ENCODE measurements around the gene NEAT1.
"Not testable (repeated sequence)": the region's sequence is repeated elsewhere in the genome, so short reads cannot be mapped to it uniquely, and the experiment has no call there.

The NEAT1 gene

DNA sequence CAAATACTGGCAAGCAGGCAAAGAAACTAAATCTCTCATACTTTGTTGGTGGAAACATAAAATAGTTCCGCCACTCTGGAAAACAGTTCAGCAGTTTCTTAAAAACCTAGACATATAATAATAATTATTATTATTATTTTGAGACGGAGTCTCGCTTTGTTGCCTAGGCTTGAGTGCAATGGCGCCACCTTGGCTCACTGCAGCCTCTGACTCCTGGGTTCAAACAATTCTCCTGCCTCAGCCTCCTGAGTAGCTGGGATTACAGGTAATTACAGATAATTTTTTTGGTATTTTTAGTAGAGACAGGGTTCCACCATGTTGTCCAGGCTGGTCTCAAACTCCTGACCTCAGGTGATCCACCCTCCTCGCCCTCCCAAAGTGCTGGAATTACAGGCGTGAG is 44.7 kb downstream of the NEAT1 start:
- H3K27me3 Mint-ChIP-seq, DNase-seq, H3K4me3 Mint-ChIP-seq, H3K27ac Mint-ChIP-seq, H3K36me3 Mint-ChIP-seq, H3K9me3 Mint-ChIP-seq: not testable (repeated sequence)
- peaks cover 22% of the 10 kb centered on the region for H3K4me1 Mint-ChIP-seq
- CTCF ChIA-PET = interaction anchor here (2.3 to 10.1 kb wide), 2 partner anchors 30 to 51 kb away, joined by 5 to 146 read pairs; no protein-coding TSS in a partner anchor

DNA sequence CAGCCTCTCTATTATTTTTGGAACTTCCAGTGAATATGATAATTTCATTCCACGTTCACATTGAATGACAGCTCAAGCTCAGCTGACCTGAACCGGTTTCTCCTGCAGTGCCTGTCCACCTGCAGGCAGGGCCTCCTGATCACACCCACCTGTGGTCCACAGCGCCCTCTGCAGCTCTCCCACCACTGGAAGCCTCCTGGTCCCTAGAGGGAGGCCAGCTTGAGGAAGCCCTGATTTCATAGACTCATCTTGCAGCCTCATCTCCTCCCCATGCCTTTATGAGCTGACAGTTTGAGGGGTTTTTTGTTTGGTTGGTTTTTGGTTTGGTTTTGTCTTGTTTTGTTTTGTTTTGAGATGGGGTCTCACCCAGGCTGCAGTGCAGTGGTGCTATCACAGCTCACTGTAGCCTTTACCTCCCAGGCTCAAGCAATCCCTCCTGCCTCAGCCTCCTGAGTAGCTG is 46.3 kb downstream of the NEAT1 start:
- peaks cover 24% of the 10 kb centered on the region for H3K4me1 Mint-ChIP-seq
- DNase-seq = peak; percentile 83
- H3K27me3 Mint-ChIP-seq = peaks cover 10% of the 10 kb centered on the region
- CTCF ChIA-PET = interaction anchor here (0.6 to 10.1 kb wide), 22 partner anchors 8 to 355 kb away, joined by 3 to 146 read pairs (median 4); partner anchors contain the start of genes FRMD8, MALAT1, NEAT1 and SLC25A45
- H3K36me3 Mint-ChIP-seq = no peaks in the 10 kb centered on the region
- H3K9me3 Mint-ChIP-seq = no peaks in the 10 kb centered on the region
- no peak overlapping the region for H3K27ac Mint-ChIP-seq
- H3K4me3 Mint-ChIP-seq = no peak overlapping the region

DNA sequence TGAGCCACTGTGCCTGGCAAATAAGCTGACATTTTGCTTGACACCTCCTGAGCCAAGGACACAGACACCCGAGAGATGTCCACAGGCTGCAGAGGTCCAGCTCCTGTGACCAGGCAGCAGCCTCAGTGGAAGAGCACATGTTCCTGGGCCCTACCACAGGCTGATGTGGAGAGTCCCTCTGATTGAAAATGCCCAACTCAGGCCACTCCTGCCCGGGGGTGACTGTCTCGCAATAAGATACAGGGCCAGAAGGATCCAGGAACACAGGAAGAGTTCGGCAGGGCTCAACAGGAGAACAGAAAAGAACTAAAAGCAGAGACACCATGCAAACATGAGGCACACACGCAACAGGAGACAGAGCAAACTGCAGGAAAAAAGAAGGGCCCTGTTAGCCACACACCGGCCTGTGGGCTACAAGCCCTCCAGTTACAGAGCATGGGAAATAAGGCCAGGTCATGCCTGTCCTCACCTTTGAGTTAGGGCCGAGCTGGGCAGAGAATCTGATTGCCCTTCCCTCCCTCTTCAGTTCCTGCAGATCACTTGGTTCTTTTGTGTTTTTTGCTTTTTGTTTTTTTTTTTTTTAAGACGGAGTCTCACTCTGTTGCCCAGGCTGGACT is 47.9 kb downstream of the NEAT1 start:
- peaks cover 28% of the 10 kb centered on the region for H3K4me1 Mint-ChIP-seq
- H3K36me3 Mint-ChIP-seq = no peaks in the 10 kb centered on the region
- CTCF ChIA-PET = interaction anchor here (1.4 to 10.1 kb wide), 4 partner anchors 9 to 104 kb away, joined by 3 to 146 read pairs (median 16); partner anchors contain the start of gene MALAT1
- H3K27ac Mint-ChIP-seq = peak overlapping the region; percentile 2
- no peaks in the 10 kb centered on the region for H3K9me3 Mint-ChIP-seq
- DNase-seq = no peak
- H3K4me3 Mint-ChIP-seq = no peak overlapping the region
- peaks cover 3% of the 10 kb centered on the region for H3K27me3 Mint-ChIP-seq

DNA sequence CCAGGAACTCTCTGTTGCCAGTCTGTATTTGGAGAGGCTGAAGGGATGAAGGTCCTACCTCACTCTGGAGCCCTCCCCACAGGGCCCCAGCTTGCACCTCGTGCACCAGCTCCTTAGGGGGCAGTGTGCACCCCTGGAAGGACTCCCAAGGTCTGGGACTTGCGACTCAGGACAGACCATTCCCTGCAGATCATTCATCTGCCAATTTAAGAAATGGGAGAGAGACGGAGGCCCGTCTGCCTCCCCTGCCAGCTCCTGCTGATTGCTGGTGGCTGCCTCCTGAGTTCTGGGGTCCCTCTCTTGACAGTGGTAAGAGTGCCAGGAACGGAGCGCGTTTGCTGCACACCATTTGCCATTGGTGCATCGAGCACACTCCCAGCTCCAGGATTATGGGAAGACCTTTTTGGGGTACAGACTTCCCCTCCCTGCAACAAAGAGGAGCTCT is 48.9 kb downstream of the NEAT1 start:
- CTCF ChIA-PET = interaction anchor here (0.7 to 10.1 kb wide), 14 partner anchors 10 to 105 kb away, joined by 3 to 146 read pairs (median 4); partner anchors contain the start of genes MALAT1 and SLC25A45
- Mint-ChIP-seq H3K9me3 (no peaks in the 10 kb centered on the region), H3K4me1 (peaks cover 33% of the 10 kb centered on the region), H3K36me3 (no peaks in the 10 kb centered on the region), H3K27me3 (no peaks in the 10 kb centered on the region), H3K4me3 (no peak overlapping the region), H3K27ac (peak overlapping the region; percentile 95)
- DNase-seq = peak; percentile 41

DNA sequence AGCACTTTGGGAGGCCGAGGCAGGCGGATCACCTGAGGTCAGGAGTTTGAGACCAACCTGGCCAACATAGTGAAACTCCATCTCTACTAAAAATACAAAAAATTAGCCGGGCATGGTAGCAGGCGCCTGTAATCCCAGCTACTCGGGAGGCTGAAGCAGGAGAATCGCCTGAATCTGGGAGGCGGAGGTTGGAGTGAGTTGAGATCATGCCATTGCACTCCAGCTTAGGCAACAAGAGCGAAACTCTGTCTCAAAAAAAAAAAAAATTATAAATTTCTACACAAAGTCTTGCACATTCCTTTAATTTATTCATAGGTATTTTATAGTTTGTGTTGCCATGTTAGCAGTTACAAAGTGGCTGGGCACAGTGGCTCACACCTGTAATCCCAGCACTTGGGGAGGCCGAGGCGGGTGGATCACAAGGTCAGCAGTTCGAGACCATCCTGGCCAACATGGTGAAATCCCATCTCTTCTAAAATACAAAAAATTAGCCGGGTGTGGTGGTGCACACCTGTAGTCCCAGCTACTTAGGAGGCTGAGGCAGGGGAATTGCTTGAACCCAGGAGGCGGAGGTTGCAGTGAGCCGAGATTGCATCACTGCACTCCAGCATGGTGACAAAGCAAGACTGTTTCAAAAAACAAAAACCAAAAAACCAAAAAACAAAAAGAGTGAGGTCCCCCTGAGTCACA is 50.1 kb downstream of the NEAT1 start:
- H3K9me3 Mint-ChIP-seq, H3K4me3 Mint-ChIP-seq: not testable (repeated sequence)
- CTCF ChIA-PET = interaction anchor here (1.1 to 10.1 kb wide), 7 partner anchors 8 to 56 kb away, joined by 3 to 146 read pairs (median 10); partner anchors contain the start of gene MALAT1

DNA sequence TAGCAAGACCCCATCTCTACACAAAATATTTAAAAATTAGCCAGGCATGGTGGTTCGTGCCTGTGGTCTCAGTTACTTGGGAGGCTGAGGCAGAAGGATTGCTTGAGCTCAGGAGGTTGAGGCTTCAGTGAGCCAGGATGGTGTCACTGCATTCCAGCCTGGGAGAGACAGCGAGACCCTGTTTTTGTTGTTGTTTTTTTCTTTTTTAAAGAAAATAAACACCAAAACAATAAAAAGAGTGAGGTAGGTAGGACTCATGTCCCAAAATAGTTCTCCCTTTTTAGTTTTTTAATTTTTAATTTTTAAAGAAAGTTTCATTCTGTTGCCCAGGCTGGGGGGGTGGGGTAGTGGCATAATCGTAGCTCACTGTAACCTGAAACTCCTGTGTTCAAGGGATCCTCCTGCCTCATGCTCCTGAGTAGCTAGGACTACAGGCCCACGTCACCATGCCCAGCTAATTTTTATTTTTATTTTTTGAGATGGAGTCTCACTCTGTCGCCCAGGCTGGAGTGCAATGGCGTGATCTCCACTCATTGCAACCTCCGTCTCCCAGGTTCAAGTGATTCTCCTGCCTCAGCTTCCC is 50.8 kb downstream of the NEAT1 start:
- H3K36me3 Mint-ChIP-seq = peaks cover 2% of the 10 kb centered on the region
- H3K9me3 Mint-ChIP-seq = no peaks in the 10 kb centered on the region
- peaks cover 39% of the 10 kb centered on the region for H3K4me1 Mint-ChIP-seq
- no peaks in the 10 kb centered on the region for H3K27me3 Mint-ChIP-seq
- no peak overlapping the region for H3K4me3 Mint-ChIP-seq
- no peak for DNase-seq
- CTCF ChIA-PET = interaction anchor here (1.1 to 10.1 kb wide), 3 partner anchors 9 to 57 kb away, joined by 3 to 146 read pairs (median 21); partner anchors contain the start of gene MALAT1
- H3K27ac Mint-ChIP-seq = no peak overlapping the region

More for the DNA sequence above, 50.1 kb downstream of the NEAT1 start:
- Mint-ChIP-seq H3K4me1 (peaks cover 39% of the 10 kb centered on the region), H3K27ac (peak overlapping the region; percentile 95)
- not testable (repeated sequence) for H3K36me3 Mint-ChIP-seq, H3K27me3 Mint-ChIP-seq, DNase-seq

DNA sequence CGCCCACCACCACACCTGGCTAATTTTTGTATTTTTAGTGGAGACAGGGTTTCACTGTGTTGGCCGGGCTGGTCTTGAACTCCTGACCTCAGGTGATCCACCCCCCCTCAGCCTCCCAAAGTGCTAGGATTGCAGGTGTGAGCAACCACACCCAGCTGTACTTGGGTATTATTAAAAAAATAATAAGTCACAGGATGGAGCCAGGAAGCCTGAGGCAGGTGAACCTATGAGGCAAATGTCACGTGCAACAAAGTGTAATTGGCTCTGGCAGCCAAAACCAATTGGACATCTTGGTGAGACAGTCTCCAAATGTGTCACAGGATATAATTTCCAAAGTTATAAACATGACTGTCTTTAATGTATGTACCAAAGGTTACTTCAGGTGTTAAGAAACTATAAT is 52.3 kb downstream of the NEAT1 start:
- Mint-ChIP-seq H3K4me1 (peaks cover 41% of the 10 kb centered on the region), H3K27ac (no peak overlapping the region)
- CTCF ChIA-PET = no interaction called here

DNA sequence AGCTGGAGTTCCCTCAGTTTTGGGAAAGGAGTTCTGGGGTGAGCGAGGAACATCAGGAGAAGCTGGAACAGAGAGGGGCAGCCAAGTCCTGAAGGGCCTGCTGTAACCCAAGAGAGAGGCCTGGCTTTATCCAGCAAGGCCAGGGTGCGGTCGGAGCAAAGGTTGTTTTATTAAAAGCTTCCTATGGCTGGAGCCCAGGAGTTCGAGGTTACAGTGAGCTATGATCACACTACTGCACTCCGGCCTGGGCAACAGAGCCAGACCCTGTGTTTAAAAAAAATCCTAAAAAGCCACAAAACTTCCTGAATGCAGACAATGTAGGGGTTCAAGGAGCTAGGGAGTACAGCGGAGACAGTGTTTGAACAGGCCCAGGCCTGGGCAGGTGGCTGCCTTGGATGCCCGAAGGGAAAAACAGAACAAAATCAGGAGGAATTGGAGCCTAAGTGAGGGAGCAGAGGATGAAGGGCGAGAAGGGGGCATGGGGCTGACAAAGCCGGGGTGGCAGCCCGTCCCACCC is 54.1 kb downstream of the NEAT1 start:
- H3K4me1 Mint-ChIP-seq = peaks cover 32% of the 10 kb centered on the region
- no peaks in the 10 kb centered on the region for H3K9me3 Mint-ChIP-seq
- peaks cover 2% of the 10 kb centered on the region for H3K36me3 Mint-ChIP-seq
- no peak for DNase-seq
- peak overlapping the region; percentile 95 for H3K4me3 Mint-ChIP-seq
- H3K27ac Mint-ChIP-seq = peak overlapping the region; percentile 96
- peaks cover 7% of the 10 kb centered on the region for H3K27me3 Mint-ChIP-seq
- CTCF ChIA-PET = interaction anchor here (0.7 to 4.8 kb wide), 6 partner anchors 21 to 59 kb away, joined by 3 to 36 read pairs (median 4); partner anchors contain the start of gene MALAT1

More for the DNA sequence above, 52.3 kb downstream of the NEAT1 start:
- Mint-ChIP-seq H3K36me3 (peaks cover 2% of the 10 kb centered on the region), H3K4me3 (no peak overlapping the region), H3K9me3 (no peaks in the 10 kb centered on the region), H3K27me3 (peaks cover 4% of the 10 kb centered on the region)
- DNase-seq = no peak

DNA sequence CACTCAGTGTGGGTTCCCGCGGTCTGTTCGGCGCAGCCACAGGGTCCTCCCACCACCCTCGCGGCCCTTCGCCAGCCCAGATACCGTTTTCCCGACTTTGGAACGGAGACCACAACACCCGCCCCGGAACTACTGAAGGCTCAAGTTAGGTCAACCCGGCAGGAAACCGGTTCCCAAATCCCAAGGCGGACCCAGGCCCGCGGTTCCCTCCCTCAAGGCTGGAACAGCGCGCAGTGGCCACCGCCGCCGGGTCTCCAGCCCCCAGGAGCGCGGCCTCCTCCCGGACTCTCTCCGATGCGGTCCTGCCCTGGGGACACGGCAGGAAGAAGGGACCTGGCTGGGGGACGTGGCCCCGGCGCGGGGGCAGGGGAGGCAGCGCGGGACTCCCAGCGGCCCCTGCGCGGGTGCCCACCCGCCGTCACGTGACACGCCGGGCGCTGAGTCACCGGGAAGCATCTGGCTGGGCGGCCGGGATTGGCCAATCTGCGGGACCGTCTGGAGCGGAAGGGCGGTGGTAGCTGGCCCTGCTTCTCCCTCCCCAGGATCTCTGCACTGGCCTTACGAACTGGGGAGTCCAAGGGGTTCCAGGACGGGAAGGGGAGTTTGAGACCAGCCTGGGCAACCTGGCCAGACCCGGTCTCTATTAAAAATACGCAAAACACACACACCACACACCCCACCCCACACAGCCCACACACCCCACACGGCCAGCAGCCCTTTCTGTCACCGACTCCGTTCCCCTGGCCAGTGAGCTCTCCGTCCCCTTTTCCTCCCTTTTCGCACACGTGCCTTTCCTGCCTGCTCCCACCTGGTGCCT is 54.8 kb downstream of the NEAT1 start:
- peaks cover 2% of the 10 kb centered on the region for H3K36me3 Mint-ChIP-seq
- H3K27me3 Mint-ChIP-seq = peaks cover 12% of the 10 kb centered on the region
- CTCF ChIA-PET = interaction anchor here (1.0 to 4.8 kb wide), 7 partner anchors 12 to 60 kb away, joined by 3 to 36 read pairs (median 6); partner anchors contain the start of gene MALAT1
- peak overlapping the region; percentile 95 for H3K4me3 Mint-ChIP-seq
- peak overlapping the region; percentile 96 for H3K27ac Mint-ChIP-seq
- H3K9me3 Mint-ChIP-seq = no peaks in the 10 kb centered on the region
- DNase-seq = peak; percentile 93
- peaks cover 27% of the 10 kb centered on the region for H3K4me1 Mint-ChIP-seq

DNA sequence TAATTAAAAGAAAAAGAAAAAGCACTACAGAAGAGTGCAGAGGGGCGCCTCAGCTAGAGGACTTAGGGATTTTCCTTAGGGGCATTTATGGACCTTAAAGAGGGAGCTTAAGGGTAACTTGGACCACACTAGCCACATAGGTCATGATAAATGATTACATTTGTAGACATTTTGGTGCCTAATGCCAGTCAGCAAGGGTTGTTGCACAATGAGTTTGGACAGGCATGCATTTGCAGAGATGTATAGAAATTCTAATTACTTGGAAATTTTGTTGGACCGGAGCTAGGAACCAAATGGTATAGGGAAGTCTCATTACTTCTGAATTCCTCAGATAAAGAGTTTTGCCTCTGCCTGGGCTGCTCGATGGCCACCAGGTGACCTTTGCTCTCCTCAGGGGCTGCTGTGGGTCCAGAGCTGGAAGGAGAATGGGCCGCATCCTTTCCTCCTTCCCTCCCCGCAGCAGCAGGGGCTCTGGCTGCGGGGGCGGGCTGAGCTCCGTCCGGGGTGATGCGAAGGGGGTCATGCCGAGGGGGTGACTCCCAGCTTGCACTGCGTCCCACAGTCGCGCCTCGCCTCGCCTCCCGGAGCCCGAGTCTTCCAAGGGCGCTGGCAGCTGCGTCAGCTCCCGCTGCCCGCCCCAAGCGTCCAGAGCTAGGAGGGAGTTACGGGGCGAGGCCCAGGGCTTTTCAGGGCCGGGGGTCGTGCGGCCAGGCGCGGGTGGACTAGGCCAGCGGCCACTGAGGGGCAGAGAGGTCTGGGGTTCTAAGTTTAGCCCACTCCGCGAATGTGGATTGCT is 56.0 kb downstream of the NEAT1 start:
- peak overlapping the region; percentile 62 for H3K27ac Mint-ChIP-seq
- CTCF ChIA-PET = interaction anchor here (1.0 to 4.8 kb wide), 5 partner anchors 10 to 61 kb away, joined by 4 to 36 read pairs (median 10); no protein-coding TSS in a partner anchor
- peaks cover 25% of the 10 kb centered on the region for H3K4me1 Mint-ChIP-seq
- no peak for DNase-seq
- H3K9me3 Mint-ChIP-seq = no peaks in the 10 kb centered on the region
- peaks cover 2% of the 10 kb centered on the region for H3K36me3 Mint-ChIP-seq
- peaks cover 15% of the 10 kb centered on the region for H3K27me3 Mint-ChIP-seq
- peak overlapping the region; percentile 60 for H3K4me3 Mint-ChIP-seq

DNA sequence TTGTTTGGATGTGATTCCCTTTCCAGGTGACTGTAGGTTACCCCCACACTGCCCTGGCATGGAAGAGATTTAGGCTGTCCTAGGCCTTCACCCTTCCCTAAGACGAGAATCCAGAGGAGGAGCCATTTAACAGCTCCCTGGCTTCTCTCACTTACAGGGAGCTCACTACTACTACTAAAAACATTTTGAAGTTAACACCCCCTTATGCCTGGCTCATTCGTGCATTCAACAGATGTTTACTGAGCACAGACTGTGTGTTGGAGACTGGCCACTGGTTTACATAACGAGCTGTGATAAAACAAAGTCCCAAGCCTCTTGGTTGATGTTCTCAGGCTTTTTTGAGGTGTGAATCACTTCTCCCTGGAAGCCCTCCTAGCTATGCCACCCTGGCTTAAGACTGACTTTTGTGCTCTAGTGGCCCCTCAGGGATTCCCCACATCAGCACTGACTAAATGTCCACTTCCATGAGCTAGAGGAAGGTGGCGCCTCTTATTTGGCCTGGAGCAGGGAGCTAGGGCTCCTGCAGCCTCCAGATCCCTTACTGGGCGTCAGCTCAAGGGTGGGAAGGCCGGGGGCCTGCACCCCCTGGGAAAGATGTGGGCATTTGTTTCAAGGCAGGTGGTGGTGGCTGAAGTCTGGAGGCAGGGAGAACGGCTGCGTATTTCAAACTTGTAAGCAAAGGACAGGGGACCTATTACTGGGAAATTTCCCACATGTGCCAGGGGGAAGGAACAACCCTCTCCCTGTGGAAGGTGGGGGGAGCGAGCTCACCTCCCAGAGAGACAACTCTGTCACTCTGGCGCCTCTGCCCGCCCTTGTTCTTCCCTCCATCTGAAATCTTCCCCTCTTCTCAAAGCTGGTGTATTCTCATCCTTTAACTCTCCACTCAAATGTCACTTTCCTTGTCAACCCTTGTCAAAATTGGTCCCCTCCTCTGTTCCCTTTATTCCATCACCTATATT is 56.9 kb downstream of the NEAT1 start:
- peak overlapping the region; percentile 42 for H3K4me3 Mint-ChIP-seq

More for the DNA sequence above, 56.9 kb downstream of the NEAT1 start:
- no peak for DNase-seq
- Mint-ChIP-seq H3K27ac (peak overlapping the region; percentile 58), H3K27me3 (peaks cover 21% of the 10 kb centered on the region), H3K4me1 (peaks cover 25% of the 10 kb centered on the region), H3K9me3 (no peaks in the 10 kb centered on the region), H3K36me3 (peaks cover 2% of the 10 kb centered on the region)
- CTCF ChIA-PET = interaction anchor here (0.9 to 4.8 kb wide), 6 partner anchors 10 to 62 kb away, joined by 3 to 36 read pairs (median 10); no protein-coding TSS in a partner anchor

All from activated naive CD4-positive, alpha-beta T cell treated with anti-CD3 and anti-CD28 coated beads, Interleukin-2, amount 10 ng/mL, durations not matched to agents 7 days and 5 days (primary cell).